ENCODE results near the gene PCBP3. TPM values are rescaled to one million over a fixed set of nuclear protein-coding genes. Genes with fewer than 3 reads are reported as not detected.

PCBP3 gene
- total and polyA plus RNA-seq, 2 of the 8 experiments (the other 6 are each of a cell fraction or from before 2014, with no cell fraction given): 3.5 to 6.3 TPM

DNA sequence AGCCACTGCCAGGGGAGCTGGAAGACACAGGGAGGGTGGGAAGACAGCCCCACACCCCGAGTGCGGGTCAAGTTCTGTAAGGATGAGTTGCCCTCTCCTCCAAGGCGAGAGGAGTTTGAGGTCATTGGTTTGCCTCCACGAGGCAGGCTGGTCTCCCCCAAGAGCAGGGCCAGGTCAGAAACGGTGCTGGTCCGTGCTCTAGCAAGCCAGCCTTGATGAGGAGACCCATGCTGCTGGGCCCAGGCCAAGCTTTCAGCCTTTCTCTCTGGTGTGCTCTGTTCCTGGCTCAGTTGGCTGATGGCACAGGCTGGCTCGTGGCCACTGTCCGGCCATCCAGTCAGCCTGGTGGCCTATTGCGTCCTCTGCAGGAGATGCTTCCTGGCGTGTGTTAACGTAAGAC lies 12.0 kb upstream of the PCBP3 start (continued):
- TF ChIP-seq, protein P1, sequence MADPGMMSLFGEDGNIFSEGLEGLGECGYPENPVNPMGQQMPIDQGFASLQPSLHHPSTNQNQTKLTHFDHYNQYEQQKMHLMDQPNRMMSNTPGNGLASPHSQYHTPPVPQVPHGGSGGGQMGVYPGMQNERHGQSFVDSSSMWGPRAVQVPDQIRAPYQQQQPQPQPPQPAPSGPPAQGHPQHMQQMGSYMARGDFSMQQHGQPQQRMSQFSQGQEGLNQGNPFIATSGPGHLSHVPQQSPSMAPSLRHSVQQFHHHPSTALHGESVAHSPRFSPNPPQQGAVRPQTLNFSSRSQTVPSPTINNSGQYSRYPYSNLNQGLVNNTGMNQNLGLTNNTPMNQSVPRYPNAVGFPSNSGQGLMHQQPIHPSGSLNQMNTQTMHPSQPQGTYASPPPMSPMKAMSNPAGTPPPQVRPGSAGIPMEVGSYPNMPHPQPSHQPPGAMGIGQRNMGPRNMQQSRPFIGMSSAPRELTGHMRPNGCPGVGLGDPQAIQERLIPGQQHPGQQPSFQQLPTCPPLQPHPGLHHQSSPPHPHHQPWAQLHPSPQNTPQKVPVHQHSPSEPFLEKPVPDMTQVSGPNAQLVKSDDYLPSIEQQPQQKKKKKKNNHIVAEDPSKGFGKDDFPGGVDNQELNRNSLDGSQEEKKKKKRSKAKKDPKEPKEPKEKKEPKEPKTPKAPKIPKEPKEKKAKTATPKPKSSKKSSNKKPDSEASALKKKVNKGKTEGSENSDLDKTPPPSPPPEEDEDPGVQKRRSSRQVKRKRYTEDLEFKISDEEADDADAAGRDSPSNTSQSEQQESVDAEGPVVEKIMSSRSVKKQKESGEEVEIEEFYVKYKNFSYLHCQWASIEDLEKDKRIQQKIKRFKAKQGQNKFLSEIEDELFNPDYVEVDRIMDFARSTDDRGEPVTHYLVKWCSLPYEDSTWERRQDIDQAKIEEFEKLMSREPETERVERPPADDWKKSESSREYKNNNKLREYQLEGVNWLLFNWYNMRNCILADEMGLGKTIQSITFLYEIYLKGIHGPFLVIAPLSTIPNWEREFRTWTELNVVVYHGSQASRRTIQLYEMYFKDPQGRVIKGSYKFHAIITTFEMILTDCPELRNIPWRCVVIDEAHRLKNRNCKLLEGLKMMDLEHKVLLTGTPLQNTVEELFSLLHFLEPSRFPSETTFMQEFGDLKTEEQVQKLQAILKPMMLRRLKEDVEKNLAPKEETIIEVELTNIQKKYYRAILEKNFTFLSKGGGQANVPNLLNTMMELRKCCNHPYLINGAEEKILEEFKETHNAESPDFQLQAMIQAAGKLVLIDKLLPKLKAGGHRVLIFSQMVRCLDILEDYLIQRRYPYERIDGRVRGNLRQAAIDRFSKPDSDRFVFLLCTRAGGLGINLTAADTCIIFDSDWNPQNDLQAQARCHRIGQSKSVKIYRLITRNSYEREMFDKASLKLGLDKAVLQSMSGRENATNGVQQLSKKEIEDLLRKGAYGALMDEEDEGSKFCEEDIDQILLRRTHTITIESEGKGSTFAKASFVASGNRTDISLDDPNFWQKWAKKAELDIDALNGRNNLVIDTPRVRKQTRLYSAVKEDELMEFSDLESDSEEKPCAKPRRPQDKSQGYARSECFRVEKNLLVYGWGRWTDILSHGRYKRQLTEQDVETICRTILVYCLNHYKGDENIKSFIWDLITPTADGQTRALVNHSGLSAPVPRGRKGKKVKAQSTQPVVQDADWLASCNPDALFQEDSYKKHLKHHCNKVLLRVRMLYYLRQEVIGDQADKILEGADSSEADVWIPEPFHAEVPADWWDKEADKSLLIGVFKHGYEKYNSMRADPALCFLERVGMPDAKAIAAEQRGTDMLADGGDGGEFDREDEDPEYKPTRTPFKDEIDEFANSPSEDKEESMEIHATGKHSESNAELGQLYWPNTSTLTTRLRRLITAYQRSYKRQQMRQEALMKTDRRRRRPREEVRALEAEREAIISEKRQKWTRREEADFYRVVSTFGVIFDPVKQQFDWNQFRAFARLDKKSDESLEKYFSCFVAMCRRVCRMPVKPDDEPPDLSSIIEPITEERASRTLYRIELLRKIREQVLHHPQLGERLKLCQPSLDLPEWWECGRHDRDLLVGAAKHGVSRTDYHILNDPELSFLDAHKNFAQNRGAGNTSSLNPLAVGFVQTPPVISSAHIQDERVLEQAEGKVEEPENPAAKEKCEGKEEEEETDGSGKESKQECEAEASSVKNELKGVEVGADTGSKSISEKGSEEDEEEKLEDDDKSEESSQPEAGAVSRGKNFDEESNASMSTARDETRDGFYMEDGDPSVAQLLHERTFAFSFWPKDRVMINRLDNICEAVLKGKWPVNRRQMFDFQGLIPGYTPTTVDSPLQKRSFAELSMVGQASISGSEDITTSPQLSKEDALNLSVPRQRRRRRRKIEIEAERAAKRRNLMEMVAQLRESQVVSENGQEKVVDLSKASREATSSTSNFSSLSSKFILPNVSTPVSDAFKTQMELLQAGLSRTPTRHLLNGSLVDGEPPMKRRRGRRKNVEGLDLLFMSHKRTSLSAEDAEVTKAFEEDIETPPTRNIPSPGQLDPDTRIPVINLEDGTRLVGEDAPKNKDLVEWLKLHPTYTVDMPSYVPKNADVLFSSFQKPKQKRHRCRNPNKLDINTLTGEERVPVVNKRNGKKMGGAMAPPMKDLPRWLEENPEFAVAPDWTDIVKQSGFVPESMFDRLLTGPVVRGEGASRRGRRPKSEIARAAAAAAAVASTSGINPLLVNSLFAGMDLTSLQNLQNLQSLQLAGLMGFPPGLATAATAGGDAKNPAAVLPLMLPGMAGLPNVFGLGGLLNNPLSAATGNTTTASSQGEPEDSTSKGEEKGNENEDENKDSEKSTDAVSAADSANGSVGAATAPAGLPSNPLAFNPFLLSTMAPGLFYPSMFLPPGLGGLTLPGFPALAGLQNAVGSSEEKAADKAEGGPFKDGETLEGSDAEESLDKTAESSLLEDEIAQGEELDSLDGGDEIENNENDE (IDR thresholded peaks at IDR 0.05; ENCODE audit: insufficient replicate concordance, low read length): no peak
- TF ChIP-seq RBBP5 (IDR thresholded peaks at IDR 0.05; ENCODE audit: borderline replicate concordance, low read depth, low read length): no peak
- TF ChIP-seq, protein P2, sequence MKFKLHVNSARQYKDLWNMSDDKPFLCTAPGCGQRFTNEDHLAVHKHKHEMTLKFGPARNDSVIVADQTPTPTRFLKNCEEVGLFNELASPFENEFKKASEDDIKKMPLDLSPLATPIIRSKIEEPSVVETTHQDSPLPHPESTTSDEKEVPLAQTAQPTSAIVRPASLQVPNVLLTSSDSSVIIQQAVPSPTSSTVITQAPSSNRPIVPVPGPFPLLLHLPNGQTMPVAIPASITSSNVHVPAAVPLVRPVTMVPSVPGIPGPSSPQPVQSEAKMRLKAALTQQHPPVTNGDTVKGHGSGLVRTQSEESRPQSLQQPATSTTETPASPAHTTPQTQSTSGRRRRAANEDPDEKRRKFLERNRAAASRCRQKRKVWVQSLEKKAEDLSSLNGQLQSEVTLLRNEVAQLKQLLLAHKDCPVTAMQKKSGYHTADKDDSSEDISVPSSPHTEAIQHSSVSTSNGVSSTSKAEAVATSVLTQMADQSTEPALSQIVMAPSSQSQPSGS (IDR thresholded peaks at IDR 0.05; ENCODE audit: low read length): no peak
- no peak for TF ChIP-seq EZH2 (IDR thresholded peaks at IDR 0.05; ENCODE audit: low read depth, low read length, severe bottlenecking)
- no peak for TF ChIP-seq ZNF274 (IDR thresholded peaks at IDR 0.05; ENCODE audit: borderline replicate concordance, extremely low read depth, low read length)
